Ishikawa (cell line): Measurements from ENCODE around the gene RABAC1.

Experiments used
- CEBPB ChIP-seq: IDR thresholded peaks from 2 replicates; pipeline ENCODE4 v1.6.1; 2012
- CREB1 ChIP-seq: IDR thresholded peaks from 2 replicates; pipeline ENCODE4 v1.6.1; 2012; ENCODE audit warnings: low read depth
- EGR1 ChIP-seq: IDR thresholded peaks from 2 replicates; pipeline ENCODE4 v1.6.1; 2012
- EP300 ChIP-seq: IDR thresholded peaks from 2 replicates; pipeline ENCODE4 v1.6.1; 2012; ENCODE audit warnings: borderline replicate concordance
- FOXM1 ChIP-seq: IDR thresholded peaks from 2 replicates; pipeline ENCODE4 v1.6.1; 2012; ENCODE audit warnings: low read depth, borderline replicate concordance
- NFIC ChIP-seq: IDR thresholded peaks from 2 replicates; pipeline ENCODE4 v1.6.1; 2012
- RAD21 ChIP-seq: IDR thresholded peaks from 2 replicates; pipeline ENCODE4 v1.6.1; 2012; ENCODE audit warnings: low read depth
- REST ChIP-seq: IDR thresholded peaks from 2 replicates; pipeline ENCODE4 v1.6.1; 2012; ENCODE audit warnings: low read depth, mild to moderate bottlenecking
- TAF1 ChIP-seq: IDR thresholded peaks from 2 replicates; pipeline ENCODE4 v1.6.1; 2012; ENCODE audit warnings: low read depth, mild to moderate bottlenecking
- TCF12 ChIP-seq: IDR thresholded peaks from 2 replicates; pipeline ENCODE4 v1.6.1; 2012; ENCODE audit warnings: low read depth
- TEAD4 ChIP-seq: IDR thresholded peaks from 2 replicates; pipeline ENCODE4 v1.6.1; 2012
- USF1 ChIP-seq: IDR thresholded peaks from 2 replicates; pipeline ENCODE4 v1.6.1; 2012
- YY1 ChIP-seq: IDR thresholded peaks from 2 replicates; pipeline ENCODE4 v1.6.1; 2012; ENCODE audit warnings: low read depth
- ZBTB7A ChIP-seq: IDR thresholded peaks from 2 replicates; pipeline ENCODE4 v1.6.1; 2012; ENCODE audit warnings: low read depth
- TF ChIP-seq, protein P1 (sequence below): IDR thresholded peaks from 2 replicates; pipeline ENCODE4 v1.6.1; 2012

The RABAC1 gene

DNA sequence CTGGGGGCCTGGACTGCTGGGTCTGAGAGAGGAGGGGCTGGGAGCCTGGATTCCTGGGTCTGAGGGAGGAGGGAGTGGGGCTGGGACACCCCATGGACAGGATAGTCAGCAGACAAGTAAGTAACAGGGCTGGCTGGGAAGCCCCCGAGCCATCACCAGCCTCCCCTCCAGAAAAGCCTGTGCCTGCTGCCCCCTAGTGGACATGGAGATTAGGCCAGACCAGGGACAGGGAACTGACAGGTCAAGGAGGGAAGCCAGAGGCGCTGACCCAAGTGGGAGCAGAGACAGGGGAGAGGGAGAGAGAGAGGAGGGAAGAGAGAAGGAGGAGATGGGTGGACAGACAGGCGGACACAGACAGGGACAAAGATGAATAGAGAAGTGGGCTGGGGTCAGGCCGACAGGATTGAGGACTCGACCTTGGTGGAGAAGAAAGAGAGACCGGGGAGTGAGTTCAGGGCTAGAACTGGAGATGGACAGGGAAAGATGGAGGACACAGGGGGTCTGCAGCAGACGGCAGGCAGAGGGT, 24.2 kb downstream of the RABAC1 start:
- TF ChIP-seq CEBPB, result no peak
- no peak for TF ChIP-seq FOXM1
- peak; percentile 67 for TF ChIP-seq RAD21

- TF ChIP-seq, protein P1, sequence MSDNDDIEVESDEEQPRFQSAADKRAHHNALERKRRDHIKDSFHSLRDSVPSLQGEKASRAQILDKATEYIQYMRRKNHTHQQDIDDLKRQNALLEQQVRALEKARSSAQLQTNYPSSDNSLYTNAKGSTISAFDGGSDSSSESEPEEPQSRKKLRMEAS, result no peak
- TF ChIP-seq EGR1 (no peak), YY1 (no peak), CEBPB (no peak), EP300 (no peak), NFIC (no peak), CREB1 (no peak), FOXM1 (no peak), USF1 (no peak), TCF12 (no peak), TEAD4 (no peak), RAD21 (no peak), REST (no peak), TAF1 (no peak), ZBTB7A (no peak)
Measured at GRCh38 chr19:41933693-41934426, 25.3 kb downstream of the RABAC1 start.

- no peak for TF ChIP-seq FOXM1
- TF ChIP-seq REST, result no peak
- TF ChIP-seq TCF12, result no peak
Measured at GRCh38 chr19:41932720-41933332, 26.3 kb downstream of the RABAC1 start.

GRCh38 chr19:41932259-41932719, 26.8 kb downstream of the RABAC1 start:
- TF ChIP-seq EP300, result no peak
- TF ChIP-seq RAD21, result no peak

DNA sequence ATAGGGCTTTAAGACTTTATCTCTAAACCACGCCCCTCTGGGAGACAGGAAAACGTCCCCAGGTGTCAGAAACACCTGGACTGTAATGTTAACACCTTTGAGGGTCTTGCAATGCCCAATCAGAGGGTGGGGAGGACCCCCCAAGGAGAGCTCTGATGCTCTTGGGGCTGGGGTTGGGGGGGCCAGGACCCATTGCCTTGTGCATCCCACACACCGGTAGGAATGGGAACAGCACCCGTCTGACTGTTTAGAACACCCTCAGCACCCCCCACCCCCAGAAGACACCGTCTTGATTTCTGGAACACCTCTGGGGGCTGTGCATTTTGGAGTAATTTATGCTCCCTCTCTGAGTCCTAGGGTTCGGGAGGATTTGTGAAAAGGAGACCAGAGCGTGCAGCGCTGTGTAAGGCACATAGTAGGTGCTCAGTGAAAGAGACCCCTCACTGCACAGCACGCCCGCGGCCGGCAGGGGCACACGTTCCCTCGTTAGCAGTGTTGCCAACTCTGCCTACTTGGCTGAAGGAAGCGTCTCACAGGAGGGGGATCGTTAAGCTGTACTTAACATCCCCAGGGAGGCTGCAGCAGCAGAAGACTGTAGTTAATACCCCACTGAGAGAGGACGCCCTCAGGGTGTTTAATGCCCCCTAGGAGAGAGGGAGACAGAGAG, 28.1 kb downstream of the RABAC1 start:
- TF ChIP-seq TCF12 (no peak), USF1 (no peak), RAD21 (no peak), NFIC (no peak), CREB1 (no peak), REST (no peak), TAF1 (no peak), ZBTB7A (no peak), YY1 (no peak), CEBPB (no peak), EGR1 (no peak), FOXM1 (no peak), TEAD4 (no peak), EP300 (no peak)
- TF ChIP-seq, protein P1, result no peak
